SK-N-SH (cell line): ENCODE data around the gene EMP2. TPM values are rescaled to one million over a fixed set of nuclear protein-coding genes. Genes with fewer than 3 reads are reported as not detected.

Experiments used
- CTCF ChIA-PET: fragments of 300-600, 350-600 bp; formaldehyde crosslinking; extraction: SDS; loops from one replicate; lab custom pipeline; 2021; lab: Yijun Ruan, JAX
- POLR2A ChIA-PET: fragments of 350-600 bp; sonication (Branson Sonifier 250); formaldehyde crosslinking; extraction: SDS; loops from one replicate; lab custom pipeline; 2020; ENCODE audit warnings: antibody characterized with exemption, inconsistent platforms; lab: Yijun Ruan, JAX
- DNase-seq: peaks from one replicate; pipeline ENCODE4 v3.0.0; 2012
- H2AFZ ChIP-seq: fragments of 200-600 bp; sonication (generic); 2 replicates; pipeline ENCODE4 v1.8.1; 2016; ENCODE audit warnings: antibody characterized with exemption, mild to moderate bottlenecking, low read depth
- H3F3A ChIP-seq: fragments of 200-600 bp; sonication (generic); replicated peaks from 2 replicates; pipeline ENCODE3; 2016; ENCODE audit warnings: antibody characterized with exemption, mild to moderate bottlenecking; ENCODE audit not compliant: insufficient read depth
- H3K27ac ChIP-seq, 2 experiments: fragments of 200-500 bp in 1 of 2; fragments of 200-600 bp in 1 of 2; sonication (Bioruptor generic) in 1 of 2; sonication (generic), shearing (Covaris generic) in 1 of 2; 2 replicates each; pipeline versions ENCODE4 v1.5.1 to v1.6.1; 2014 to 2016; ENCODE audit warnings: low read depth in 2 of 2, inconsistent platforms in 1 of 2, low read length in 1 of 2, mild to moderate bottlenecking in 1 of 2, mixed read lengths in 1 of 2
- H3K27me3 ChIP-seq: fragments of 200-600 bp; sonication (generic), shearing (Covaris generic); 2 replicates; pipeline ENCODE4 v1.6.1; 2016; ENCODE audit warnings: mixed run types; ENCODE audit not compliant: insufficient read depth
- H3K36me3 ChIP-seq, 2 experiments: fragments of 200-500 bp in 1 of 2; fragments of 200-600 bp in 1 of 2; sonication (Bioruptor generic) in 1 of 2; sonication (generic) in 1 of 2; replicated peaks in 1 of 2; 2 replicates each; pipeline versions ENCODE3 to v1.5.1; 2014 to 2016; ENCODE audit warnings: low read length in 1 of 2, mild to moderate bottlenecking in 1 of 2; ENCODE audit not compliant: insufficient read depth in 2 of 2, control insufficient read depth in 1 of 2
- H3K4me1 ChIP-seq, 2 experiments: fragments of 200-500 bp in 1 of 2; fragments of 200-600 bp in 1 of 2; sonication (Bioruptor generic) in 1 of 2; sonication (generic), shearing (Covaris generic) in 1 of 2; 2 replicates each; pipeline versions ENCODE4 v1.5.1 to v1.6.1; 2014 to 2016; ENCODE audit warnings: low read depth in 1 of 2, low read length in 1 of 2, mixed run types in 1 of 2; ENCODE audit not compliant: insufficient read depth in 2 of 2, control insufficient read depth in 1 of 2
- H3K4me2 ChIP-seq: fragments of 200-600 bp; sonication (generic), shearing (Covaris generic); 2 replicates; pipeline ENCODE4 v1.6.1; 2017; ENCODE audit warnings: mixed run types
- H3K4me3 ChIP-seq, 2 experiments: fragments of 200-500 bp in 1 of 2; fragments of 200-600 bp in 1 of 2; sonication (Bioruptor generic) in 1 of 2; sonication (generic), shearing (Covaris generic) in 1 of 2; 2 replicates each; pipeline versions ENCODE4 v1.5.1 to v1.8.1; 2014 to 2016; ENCODE audit warnings: low read depth in 2 of 2, inconsistent platforms in 1 of 2, low read length in 1 of 2, mild to moderate bottlenecking in 1 of 2, mixed read lengths in 1 of 2, moderate library complexity in 1 of 2
- H3K79me2 ChIP-seq: fragments of 200-600 bp; sonication (generic); 2 replicates; pipeline ENCODE4 v1.8.1; 2017; ENCODE audit warnings: mild to moderate bottlenecking; ENCODE audit not compliant: insufficient read depth
- H3K9ac ChIP-seq: fragments of 200-600 bp; sonication (generic); 2 replicates; pipeline ENCODE4 v1.6.1; 2017; ENCODE audit warnings: mixed run types
- H3K9me2 ChIP-seq: fragments of 200-600 bp; sonication (generic); 2 replicates; pipeline ENCODE4 v1.6.1; 2017; ENCODE audit warnings: mixed run types
- H3K9me3 ChIP-seq: fragments of 200-600 bp; sonication (generic); 2 replicates; pipeline ENCODE4 v1.6.1; 2017; ENCODE audit warnings: mixed run types, mild to moderate bottlenecking, moderate library complexity
- H4K20me1 ChIP-seq: fragments of 200-600 bp; sonication (generic); 2 replicates; pipeline ENCODE4 v1.6.1; 2017; ENCODE audit warnings: mild to moderate bottlenecking, mixed run types; ENCODE audit not compliant: insufficient read depth
- CHD2 ChIP-seq: fragments of 150-350 bp; IDR thresholded peaks from 2 replicates; pipeline ENCODE4 v1.6.1; 2018; ENCODE audit warnings: low read length; ENCODE audit not compliant: partially characterized antibody
- EP300 ChIP-seq, 2 experiments: IDR thresholded peaks; 2 replicates each; pipeline versions ENCODE4 v1.4.0 to v1.6.1; 2012; ENCODE audit warnings: borderline replicate concordance in 1 of 2, low read depth in 1 of 2, low read length in 1 of 2
- FOSL2 ChIP-seq: IDR thresholded peaks from 2 replicates; pipeline ENCODE4 v1.4.0; 2012; ENCODE audit warnings: low read depth, mild to moderate bottlenecking, moderate library complexity, borderline replicate concordance
- FOXJ3 ChIP-seq: sonication (generic); formaldehyde crosslinking; IDR thresholded peaks from 2 replicates; pipeline ENCODE4 v1.5.1; 2020; ENCODE audit warnings: mild to moderate bottlenecking, missing genetic modification reagents
- JUND ChIP-seq: IDR thresholded peaks from 2 replicates; pipeline ENCODE4 v1.4.0; 2012
- MEF2A ChIP-seq: IDR thresholded peaks from 2 replicates; pipeline ENCODE4 v1.4.0; 2012; ENCODE audit warnings: low read depth, borderline replicate concordance
- NRF1 ChIP-seq: IDR thresholded peaks from 2 replicates; pipeline ENCODE4 v1.6.1; 2012; ENCODE audit warnings: low read depth, mild to moderate bottlenecking, low read length
- POLR2AphosphoS5 ChIP-seq: IDR thresholded peaks from 2 replicates; pipeline ENCODE4 v1.6.1; 2012; ENCODE audit warnings: low read depth, low read length
- RXRA ChIP-seq: IDR thresholded peaks from 2 replicates; pipeline ENCODE4 v1.4.0; 2012; ENCODE audit warnings: low read depth, mild to moderate bottlenecking, borderline replicate concordance
- TCF12 ChIP-seq: IDR thresholded peaks from 2 replicates; pipeline ENCODE4 v1.4.0; 2012
- YY1 ChIP-seq: IDR thresholded peaks from 2 replicates; pipeline ENCODE4 v1.4.0; 2012; ENCODE audit warnings: low read depth, mild to moderate bottlenecking
- WGBS: methylation state at CpG from one replicate; pipeline ENCODE4 v1.1.6; 2017; ENCODE audit warnings: low lambda C conversion rate; 5-methylcytosine and 5-hydroxymethylcytosine counted together
- polyA plus RNA-seq, 3 experiments: library from polyadenylated mRNA; depleted of rRNA; stranded (reverse); fragments of >200 nt; gene quantifications; 2 replicates each; pipeline ENCODE4 v1.2.3, GENCODE V29; 2012
- TF ChIP-seq, protein P1 (sequence below): fragments of 150-350 bp; IDR thresholded peaks from 2 replicates; pipeline ENCODE4 v1.6.1; 2017; ENCODE audit warnings: antibody characterized with exemption, low read length, low read depth, borderline replicate concordance
- TF ChIP-seq, protein P2 (sequence below): IDR thresholded peaks from 2 replicates; pipeline ENCODE4 v1.6.1; 2012; ENCODE audit warnings: mild to moderate bottlenecking, low read depth, low read length, moderate library complexity
- TF ChIP-seq, protein P3 (sequence below): IDR thresholded peaks from 2 replicates; pipeline ENCODE4; 2012
- TF ChIP-seq, protein P4 (sequence below): IDR thresholded peaks from 2 replicates; pipeline ENCODE4 v1.4.0; 2012; ENCODE audit warnings: low read depth
- TF ChIP-seq, protein P5 (sequence below): IDR thresholded peaks from 2 replicates; pipeline ENCODE4 v1.4.0; 2012; ENCODE audit warnings: low read depth, borderline replicate concordance

The EMP2 gene
- polyA plus RNA-seq, 1 of the 3 experiments (the other 2 are of a cell fraction) = 4.3 TPM

DNA sequence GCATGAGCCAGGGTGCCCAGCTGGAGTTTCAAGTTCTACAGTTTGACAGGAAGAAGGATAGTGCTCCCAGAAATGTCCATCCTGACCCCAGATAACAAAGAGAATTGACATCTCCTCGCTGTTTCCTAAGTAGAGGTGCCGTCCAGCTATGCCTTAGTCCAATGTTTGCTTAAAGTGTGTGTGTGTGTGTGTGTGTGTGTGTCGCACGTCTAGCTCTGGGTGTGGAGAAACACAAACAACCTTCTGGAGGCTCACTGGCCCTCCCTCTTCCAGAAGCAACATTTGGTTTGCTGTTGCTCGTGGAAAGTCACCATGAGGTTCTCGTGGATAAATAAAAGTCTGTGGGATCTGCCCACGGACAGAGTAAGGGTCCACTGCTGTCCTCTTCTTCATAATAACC is 22.1 kb downstream of the EMP2 start:
- no peak overlapping the region for H3K4me2 ChIP-seq
- H3K27ac ChIP-seq = no peak overlapping the region
- H3K9ac ChIP-seq = no peak overlapping the region
- no peak overlapping the region for H3K4me3 ChIP-seq
- H3F3A ChIP-seq = no peaks in the 10 kb centered on the region
- H3K4me1 ChIP-seq = peaks cover 0 to 7% of the 10 kb centered on the region in 2 experiments; a peak in 1 of 4 replicates
- no peaks in the 10 kb centered on the region for H3K9me2 ChIP-seq
- H3K36me3 ChIP-seq = no peaks in the 10 kb centered on the region
- no peak overlapping the region for H2AFZ ChIP-seq
- no peaks in the 10 kb centered on the region for H3K9me3 ChIP-seq
- TF ChIP-seq, protein P1, sequence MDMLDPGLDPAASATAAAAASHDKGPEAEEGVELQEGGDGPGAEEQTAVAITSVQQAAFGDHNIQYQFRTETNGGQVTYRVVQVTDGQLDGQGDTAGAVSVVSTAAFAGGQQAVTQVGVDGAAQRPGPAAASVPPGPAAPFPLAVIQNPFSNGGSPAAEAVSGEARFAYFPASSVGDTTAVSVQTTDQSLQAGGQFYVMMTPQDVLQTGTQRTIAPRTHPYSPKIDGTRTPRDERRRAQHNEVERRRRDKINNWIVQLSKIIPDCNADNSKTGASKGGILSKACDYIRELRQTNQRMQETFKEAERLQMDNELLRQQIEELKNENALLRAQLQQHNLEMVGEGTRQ = no peak
- TF ChIP-seq, protein P2, sequence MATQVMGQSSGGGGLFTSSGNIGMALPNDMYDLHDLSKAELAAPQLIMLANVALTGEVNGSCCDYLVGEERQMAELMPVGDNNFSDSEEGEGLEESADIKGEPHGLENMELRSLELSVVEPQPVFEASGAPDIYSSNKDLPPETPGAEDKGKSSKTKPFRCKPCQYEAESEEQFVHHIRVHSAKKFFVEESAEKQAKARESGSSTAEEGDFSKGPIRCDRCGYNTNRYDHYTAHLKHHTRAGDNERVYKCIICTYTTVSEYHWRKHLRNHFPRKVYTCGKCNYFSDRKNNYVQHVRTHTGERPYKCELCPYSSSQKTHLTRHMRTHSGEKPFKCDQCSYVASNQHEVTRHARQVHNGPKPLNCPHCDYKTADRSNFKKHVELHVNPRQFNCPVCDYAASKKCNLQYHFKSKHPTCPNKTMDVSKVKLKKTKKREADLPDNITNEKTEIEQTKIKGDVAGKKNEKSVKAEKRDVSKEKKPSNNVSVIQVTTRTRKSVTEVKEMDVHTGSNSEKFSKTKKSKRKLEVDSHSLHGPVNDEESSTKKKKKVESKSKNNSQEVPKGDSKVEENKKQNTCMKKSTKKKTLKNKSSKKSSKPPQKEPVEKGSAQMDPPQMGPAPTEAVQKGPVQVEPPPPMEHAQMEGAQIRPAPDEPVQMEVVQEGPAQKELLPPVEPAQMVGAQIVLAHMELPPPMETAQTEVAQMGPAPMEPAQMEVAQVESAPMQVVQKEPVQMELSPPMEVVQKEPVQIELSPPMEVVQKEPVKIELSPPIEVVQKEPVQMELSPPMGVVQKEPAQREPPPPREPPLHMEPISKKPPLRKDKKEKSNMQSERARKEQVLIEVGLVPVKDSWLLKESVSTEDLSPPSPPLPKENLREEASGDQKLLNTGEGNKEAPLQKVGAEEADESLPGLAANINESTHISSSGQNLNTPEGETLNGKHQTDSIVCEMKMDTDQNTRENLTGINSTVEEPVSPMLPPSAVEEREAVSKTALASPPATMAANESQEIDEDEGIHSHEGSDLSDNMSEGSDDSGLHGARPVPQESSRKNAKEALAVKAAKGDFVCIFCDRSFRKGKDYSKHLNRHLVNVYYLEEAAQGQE = no peak
- TF ChIP-seq, protein P3, sequence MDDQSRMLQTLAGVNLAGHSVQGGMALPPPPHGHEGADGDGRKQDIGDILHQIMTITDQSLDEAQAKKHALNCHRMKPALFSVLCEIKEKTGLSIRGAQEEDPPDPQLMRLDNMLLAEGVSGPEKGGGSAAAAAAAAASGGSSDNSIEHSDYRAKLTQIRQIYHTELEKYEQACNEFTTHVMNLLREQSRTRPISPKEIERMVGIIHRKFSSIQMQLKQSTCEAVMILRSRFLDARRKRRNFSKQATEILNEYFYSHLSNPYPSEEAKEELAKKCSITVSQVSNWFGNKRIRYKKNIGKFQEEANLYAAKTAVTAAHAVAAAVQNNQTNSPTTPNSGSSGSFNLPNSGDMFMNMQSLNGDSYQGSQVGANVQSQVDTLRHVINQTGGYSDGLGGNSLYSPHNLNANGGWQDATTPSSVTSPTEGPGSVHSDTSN = no peak
- TF ChIP-seq NRF1 = no peak
- TF ChIP-seq EP300 (IDR thresholded peaks at IDR 0.05; ENCODE audit: borderline replicate concordance in 1 of 2, low read depth in 1 of 2, low read length in 1 of 2) = no peak
- no peak for TF ChIP-seq MEF2A
- TF ChIP-seq, protein P4, sequence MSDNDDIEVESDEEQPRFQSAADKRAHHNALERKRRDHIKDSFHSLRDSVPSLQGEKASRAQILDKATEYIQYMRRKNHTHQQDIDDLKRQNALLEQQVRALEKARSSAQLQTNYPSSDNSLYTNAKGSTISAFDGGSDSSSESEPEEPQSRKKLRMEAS = no peak
- TF ChIP-seq RXRA = no peak
- no peak for TF ChIP-seq JUND
- TF ChIP-seq CHD2 = no peak
- TF ChIP-seq, protein P5, sequence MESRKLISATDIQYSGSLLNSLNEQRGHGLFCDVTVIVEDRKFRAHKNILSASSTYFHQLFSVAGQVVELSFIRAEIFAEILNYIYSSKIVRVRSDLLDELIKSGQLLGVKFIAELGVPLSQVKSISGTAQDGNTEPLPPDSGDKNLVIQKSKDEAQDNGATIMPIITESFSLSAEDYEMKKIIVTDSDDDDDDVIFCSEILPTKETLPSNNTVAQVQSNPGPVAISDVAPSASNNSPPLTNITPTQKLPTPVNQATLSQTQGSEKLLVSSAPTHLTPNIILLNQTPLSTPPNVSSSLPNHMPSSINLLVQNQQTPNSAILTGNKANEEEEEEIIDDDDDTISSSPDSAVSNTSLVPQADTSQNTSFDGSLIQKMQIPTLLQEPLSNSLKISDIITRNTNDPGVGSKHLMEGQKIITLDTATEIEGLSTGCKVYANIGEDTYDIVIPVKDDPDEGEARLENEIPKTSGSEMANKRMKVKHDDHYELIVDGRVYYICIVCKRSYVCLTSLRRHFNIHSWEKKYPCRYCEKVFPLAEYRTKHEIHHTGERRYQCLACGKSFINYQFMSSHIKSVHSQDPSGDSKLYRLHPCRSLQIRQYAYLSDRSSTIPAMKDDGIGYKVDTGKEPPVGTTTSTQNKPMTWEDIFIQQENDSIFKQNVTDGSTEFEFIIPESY = no peak
- TF ChIP-seq POLR2AphosphoS5 = no peak
- TF ChIP-seq YY1 = no peak
- TF ChIP-seq FOXJ3 (CRISPR knock-in tag) = no peak
- TF ChIP-seq FOSL2 = no peak
- no peak for TF ChIP-seq TCF12
- no peak for DNase-seq
- H4K20me1 ChIP-seq = no peaks in the 10 kb centered on the region
- CTCF ChIA-PET = interaction anchor here (1.0 kb wide), 1 partner anchor 49 kb away, joined by 3 read pairs; no protein-coding TSS in a partner anchor
- POLR2A ChIA-PET = no interaction called here
- 93% methylated on average over 3 of the region's 7 CpGs for WGBS
- H3K79me2 ChIP-seq = no peaks in the 10 kb centered on the region
- H3K27me3 ChIP-seq = no peaks in the 10 kb centered on the region
